Stimulated activated CD4-positive, alpha-beta T cell treated with anti-CD3 and anti-CD28 coated beads, Interleukin-12 subunit alpha, Interleukin-12 subunit beta, amount 100 ng/mL, for 24 hours (primary cell): ENCODE measurements around the gene SMOC2.

Source experiments
- DNase-seq, 2 experiments: peaks; one replicate each; pipeline ENCODE4 v3.0.0-alpha.2; 2020; ENCODE audit warnings: low read depth in 2 of 2

The SMOC2 gene

DNA sequence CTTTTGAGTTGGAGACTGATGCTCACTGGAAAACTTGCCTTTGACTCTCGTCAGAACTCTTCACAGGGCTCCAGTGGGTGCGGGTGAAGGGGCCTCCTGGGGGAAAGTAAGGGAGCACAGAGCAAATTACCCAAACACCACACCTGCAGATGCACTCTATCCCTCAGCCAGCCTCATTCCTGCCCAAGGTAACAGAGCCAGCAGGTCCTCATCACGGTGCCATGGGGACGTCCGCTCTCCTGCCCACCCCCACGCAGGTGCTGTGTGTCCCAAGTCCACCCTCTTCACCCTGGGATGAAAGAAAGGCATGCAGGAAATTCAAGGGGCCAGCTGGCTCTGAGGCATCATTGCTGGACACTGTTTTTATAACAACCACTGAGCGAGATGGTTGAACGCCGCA lies 269.0 kb downstream of the SMOC2 start:
- no peak for DNase-seq

DNA sequence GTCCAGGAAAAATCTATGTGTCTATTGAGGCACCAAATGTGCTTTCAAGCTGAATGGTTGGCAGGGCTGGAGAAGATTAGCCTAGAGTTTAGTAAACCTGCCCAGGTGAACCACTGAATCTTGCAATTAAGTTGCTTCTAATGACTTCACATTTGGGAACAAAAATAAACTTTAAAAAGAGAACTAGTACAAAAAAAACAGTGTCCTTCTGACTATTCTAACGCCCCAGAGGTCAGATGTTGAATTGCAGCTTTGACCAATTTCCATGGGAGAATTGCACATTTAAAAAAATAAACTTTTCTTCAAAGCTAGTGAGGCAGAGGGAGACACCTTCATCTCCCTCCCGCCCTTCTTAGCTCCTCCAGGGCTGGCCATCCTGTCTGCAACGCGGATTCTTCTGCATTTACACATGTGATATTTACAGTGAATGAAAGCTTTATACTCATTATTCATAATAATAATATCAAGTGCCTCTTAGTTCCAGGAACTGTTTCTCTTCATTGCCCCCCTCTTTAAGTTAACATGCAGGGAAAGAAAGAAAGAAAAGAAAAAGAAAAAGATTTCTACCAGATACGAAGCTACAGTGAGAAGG lies 270.2 kb downstream of the SMOC2 start:
- DNase-seq: no peak

DNA sequence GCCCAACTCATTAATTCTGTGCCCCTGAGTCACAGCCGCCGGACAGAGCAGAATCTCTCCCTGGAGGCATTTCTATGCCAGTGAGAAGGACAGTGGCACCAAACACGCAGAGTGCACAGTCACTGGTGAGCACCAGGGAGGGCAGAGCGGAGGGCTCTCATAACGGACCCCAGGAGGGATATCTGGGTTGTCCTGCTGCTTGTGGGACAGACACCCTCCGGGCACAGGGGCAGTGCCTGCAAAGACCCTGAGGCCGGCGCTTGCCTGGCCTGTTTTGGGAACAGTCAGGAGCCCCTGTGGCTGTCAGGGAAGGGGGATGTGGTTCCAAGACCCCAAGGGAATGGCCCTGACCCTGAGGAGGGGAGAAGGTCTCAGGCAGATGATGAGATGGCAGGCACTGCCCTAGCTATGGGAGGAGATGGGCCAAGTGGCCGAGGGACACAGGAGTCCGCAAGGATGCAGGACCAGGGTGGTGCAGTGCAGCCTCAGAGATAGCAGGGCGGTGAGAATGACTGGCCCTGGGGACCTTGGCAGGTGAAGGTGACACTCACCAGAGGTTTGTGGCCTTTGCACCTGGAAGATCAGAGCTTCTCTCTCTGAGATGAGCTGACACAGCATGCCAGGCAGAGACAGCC lies 270.8 kb downstream of the SMOC2 start:
- no peak for DNase-seq

DNA sequence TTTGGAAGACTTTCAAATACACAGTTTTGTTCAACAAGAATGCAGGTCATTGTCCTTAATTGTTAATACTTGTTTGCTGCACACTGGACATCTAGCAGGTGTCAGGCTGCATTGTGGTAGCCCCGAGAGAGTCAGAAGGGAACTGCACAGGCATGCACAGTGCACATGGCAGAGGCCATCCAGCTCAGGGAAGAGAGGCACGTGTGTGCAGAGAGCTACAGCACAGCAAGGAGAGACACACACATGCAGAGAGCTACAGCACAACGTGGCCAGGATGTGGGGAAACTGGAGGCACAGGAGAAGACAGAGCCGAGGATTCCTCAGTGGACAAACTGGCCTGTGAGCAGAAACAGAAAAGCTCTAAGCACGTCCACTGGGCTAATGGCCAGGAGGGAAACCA lies 272.0 kb downstream of the SMOC2 start:
- DNase-seq: no peak

DNA sequence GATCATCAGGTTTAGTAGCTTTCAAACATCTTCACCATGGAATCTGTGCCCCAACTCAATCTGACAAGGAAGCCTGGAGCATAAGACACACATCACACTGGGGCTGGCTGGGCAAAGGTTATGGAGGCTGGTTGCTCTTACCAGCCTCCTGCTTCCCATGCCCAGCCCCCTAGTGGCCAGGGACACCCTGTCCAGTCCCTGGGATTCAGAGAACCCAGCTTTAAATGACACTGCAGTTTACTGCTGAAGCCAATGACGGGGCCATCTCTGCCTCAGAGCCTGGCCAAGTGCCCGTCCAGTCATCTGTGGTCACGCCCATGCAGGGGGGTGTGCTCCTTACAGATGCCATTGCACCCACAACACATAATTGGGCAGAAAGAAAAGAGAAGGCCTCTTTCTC lies 272.9 kb downstream of the SMOC2 start:
- DNase-seq: no peak

DNA sequence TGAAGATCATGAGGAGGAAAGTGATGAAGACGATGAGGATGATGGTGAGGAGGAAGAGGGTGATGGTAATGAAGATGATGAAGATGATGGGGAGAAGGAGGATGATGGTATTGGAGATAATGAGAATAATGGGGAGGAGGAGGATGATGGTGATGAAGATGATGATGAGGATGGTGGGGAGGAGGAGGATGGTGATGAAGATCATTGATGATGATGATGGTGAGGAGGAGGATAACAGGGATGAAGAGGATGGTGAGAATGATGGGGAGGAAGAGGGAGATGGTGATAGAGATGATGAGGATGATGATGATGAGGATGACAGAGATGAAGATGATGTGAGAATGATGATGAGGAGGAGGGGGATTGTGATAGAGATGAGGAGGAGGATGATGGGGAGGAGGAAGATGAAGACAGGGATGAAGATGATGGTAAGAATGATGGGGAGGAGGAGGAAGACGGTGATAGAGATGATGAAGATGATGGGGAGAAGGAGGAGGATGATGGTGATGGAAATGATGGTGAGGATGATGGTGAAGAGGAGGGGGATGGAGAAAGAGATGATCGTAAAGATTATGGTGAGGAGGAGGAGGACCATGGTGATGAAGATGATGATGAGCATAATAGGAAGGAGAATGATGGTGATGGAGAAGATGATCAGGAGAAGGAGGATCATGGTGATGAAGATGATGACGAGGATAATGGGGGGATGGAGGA lies 273.7 kb downstream of the SMOC2 start:
- DNase-seq: no peak

DNA sequence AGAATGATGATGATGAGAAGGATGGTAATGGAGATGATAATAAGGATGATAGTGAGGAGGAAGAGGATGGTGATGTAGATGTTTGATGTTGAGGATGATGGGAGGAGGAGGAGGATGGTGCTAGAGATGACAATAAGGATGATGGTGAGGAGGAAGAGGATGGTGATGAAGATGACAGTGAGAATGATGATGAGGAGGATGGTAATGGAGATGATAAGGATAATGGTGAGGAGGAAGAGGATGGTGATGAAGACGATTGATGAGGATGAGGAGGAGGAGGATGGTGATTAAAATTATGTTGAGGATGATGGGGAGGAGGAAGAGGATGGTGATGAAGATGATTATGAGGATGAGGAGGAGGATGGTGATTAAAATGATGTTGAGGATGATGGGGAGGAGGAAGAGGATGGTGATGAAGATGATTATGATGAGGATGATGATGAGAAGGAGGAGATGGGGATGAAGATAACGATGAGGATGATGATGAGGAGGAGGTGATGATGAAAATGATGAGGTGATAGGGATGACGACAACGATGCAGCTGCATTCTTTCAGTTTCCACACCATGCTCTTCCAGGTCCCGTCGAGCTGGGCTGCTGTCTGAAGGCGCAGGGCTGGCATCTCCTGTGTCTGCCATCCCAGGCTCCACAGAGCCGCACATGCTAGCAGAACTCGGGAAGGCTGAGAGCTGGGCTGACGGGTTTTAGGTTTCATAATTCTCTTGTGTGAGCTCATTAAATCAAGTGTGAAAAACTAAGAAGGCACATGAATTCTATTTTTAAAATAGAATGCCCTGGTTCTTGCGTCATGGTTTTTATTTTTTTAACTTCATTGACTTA lies 274.9 kb downstream of the SMOC2 start:
- DNase-seq: no peak

DNA sequence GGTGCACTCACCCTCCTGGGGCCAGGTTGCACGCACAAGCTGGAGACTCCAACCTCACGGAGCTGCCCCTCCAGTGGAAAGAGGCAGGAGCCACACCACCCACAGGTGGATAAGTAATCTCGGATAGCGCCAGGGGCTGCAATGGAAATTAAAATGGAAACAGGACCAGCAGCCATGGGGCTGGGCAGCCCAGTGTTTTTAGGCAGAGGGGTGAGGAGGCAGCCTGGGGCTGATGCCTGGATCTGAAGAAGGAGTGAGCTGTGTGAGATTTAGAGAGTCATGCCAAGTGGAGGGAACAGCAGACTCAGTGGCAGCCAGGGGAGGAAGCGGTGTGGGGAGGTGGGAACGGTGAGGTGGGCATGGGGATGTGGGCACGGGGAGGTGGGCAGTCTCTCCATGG lies 275.6 kb downstream of the SMOC2 start:
- DNase-seq: no peak

DNA sequence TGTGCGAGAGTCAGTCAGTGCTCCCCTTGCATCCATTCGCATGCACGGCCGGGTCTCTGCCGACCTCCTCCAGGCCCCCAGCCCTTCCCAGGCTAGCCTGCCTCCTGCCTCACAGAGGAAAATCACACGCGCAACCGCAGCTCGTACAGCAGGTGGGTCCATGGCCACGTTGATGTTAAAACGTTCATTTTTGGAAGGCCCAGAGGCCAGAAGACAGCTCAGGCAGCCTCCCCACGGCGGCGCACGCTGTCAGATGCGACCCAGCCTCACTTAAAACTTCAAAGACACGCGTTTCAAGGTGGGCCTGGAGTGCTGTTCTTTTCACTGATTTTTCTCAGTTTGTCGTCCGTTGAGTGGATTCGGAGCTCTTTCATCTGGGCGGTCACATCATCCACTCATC lies 276.5 kb downstream of the SMOC2 start:
- no peak for DNase-seq
